HepG2 (cell line): ENCODE data around the gene PCDH12. TPM values are rescaled to one million over a fixed set of nuclear protein-coding genes. Genes with fewer than 3 reads are reported as not detected.

Source experiments
- ATAC-seq: fragments of 200-7000 bp; cut with Tn5 transposase; 3 replicates; pipeline ENCODE4 v1.9.1; 2020; ENCODE audit warnings: mild to moderate bottlenecking, moderate library complexity
- BruUV-seq: library from RNA; stranded (reverse); fragments of 400-500 nt; replicated peaks from 2 replicates; lab custom pipeline; 2021; lab: Mats Ljungman, UMichigan
- CTCF ChIA-PET: fragments of 300-600 bp; formaldehyde crosslinking; extraction: SDS; loops from one replicate; lab custom pipeline; 2021; ENCODE audit warnings: low total read pairs, inconsistent platforms, low intra/inter-chr PET ratio; lab: Yijun Ruan, JAX
- POLR2A ChIA-PET: fragments of 350-600 bp; sonication (Branson Sonifier 250); formaldehyde crosslinking; loops from one replicate; lab custom pipeline; 2020; ENCODE audit warnings: antibody characterized with exemption, inconsistent platforms; lab: Yijun Ruan, JAX
- DNase-seq: peaks from one replicate; pipeline ENCODE4 v3.0.0-alpha.2; 2015; ENCODE audit warnings: low spot score
- FAIRE-seq: peaks from 3 replicates; lab custom pipeline; 2011; peaks lifted over from hg19 to GRCh38; lab: Jason Lieb, UNC
- H2AFZ ChIP-seq: one replicate; pipeline ENCODE4 v1.6.1; 2011; ENCODE audit warnings: low read length, inconsistent platforms
- H3K27ac ChIP-seq: fragments of 300-600 bp; 3 replicates; pipeline ENCODE4 v1.8.0; 2011; ENCODE audit warnings: mixed run types, mild to moderate bottlenecking, mixed read lengths, low read length, inconsistent platforms; ENCODE audit not compliant: insufficient read depth; ENCODE audit errors: extremely low read length
- H3K27me3 ChIP-seq, 2 experiments: fragments of 200-600 bp in 1 of 2; 2 replicates in 1 of 2; 3 replicates in 1 of 2; pipeline versions ENCODE4 v1.6.0 to v1.8.0; 2011; ENCODE audit warnings: low read length in 2 of 2, mild to moderate bottlenecking in 2 of 2, moderate library complexity in 2 of 2, inconsistent platforms in 1 of 2; ENCODE audit not compliant: insufficient read depth in 2 of 2, control insufficient read depth in 1 of 2
- H3K36me3 ChIP-seq, 2 experiments: fragments of 200-600 bp in 1 of 2; replicated peaks in 1 of 2; 2 replicates in 1 of 2; 3 replicates in 1 of 2; pipeline versions ENCODE4 v1.5.1 to v1.8.0; 2011; ENCODE audit warnings: low read length in 2 of 2, inconsistent platforms in 1 of 2; ENCODE audit not compliant: insufficient read depth in 2 of 2, control insufficient read depth in 1 of 2
- H3K4me1 ChIP-seq: 2 replicates; pipeline ENCODE4 v1.5.1; 2012; ENCODE audit warnings: low read length, inconsistent platforms; ENCODE audit not compliant: insufficient read depth
- H3K4me2 ChIP-seq: 2 replicates; pipeline ENCODE4 v1.6.0; 2011; ENCODE audit warnings: low read depth, low read length, inconsistent platforms
- H3K4me3 ChIP-seq, 3 experiments: fragments of 200-600 bp in 1 of 3; sonication (generic), shearing (Covaris generic) in 1 of 3; replicated peaks in 1 of 3; 2 replicates each; pipeline ENCODE4 v1.5.1; 2011 to 2016; ENCODE audit warnings: low read length in 3 of 3, inconsistent platforms in 2 of 3, low read depth in 2 of 3, mild to moderate bottlenecking in 2 of 3, control low read depth in 1 of 3, mixed read lengths in 1 of 3; ENCODE audit not compliant: insufficient read depth in 1 of 3
- H3K79me2 ChIP-seq: one replicate; pipeline ENCODE4 v1.6.1; 2011; ENCODE audit warnings: low read length, inconsistent platforms; ENCODE audit not compliant: insufficient read depth
- H3K9ac ChIP-seq: 2 replicates; pipeline ENCODE4 v1.6.0; 2011; ENCODE audit warnings: mild to moderate bottlenecking, low read depth, low read length, inconsistent platforms; ENCODE audit not compliant: insufficient read depth
- H3K9me3 ChIP-seq: 2 replicates; pipeline ENCODE4 v1.5.1; 2012; ENCODE audit warnings: mild to moderate bottlenecking, low read length
- H4K20me1 ChIP-seq: 2 replicates; pipeline ENCODE4 v1.6.0; 2011; ENCODE audit warnings: inconsistent platforms, mild to moderate bottlenecking, low read length, moderate library complexity; ENCODE audit not compliant: insufficient read depth
- E2F2 ChIP-seq: sonication (generic); formaldehyde crosslinking; IDR thresholded peaks from 2 replicates; pipeline ENCODE4 v1.4.0; 2020; ENCODE audit warnings: missing genetic modification reagents, borderline replicate concordance
- SRSF1 ChIP-seq: fragments of 200-400 bp; formaldehyde crosslinking; optimal IDR thresholded peaks from 2 replicates; pipeline ENCODE3; 2017; ENCODE audit warnings: mild to moderate bottlenecking, low read depth, low read length, moderate library complexity
- TSC22D2 ChIP-seq: sonication (generic); formaldehyde crosslinking; IDR thresholded peaks from 2 replicates; pipeline ENCODE4 v1.5.1; 2020; ENCODE audit warnings: missing genetic modification reagents, mild to moderate bottlenecking, borderline replicate concordance
- ZFX ChIP-seq: sonication (generic); formaldehyde crosslinking; IDR thresholded peaks from 2 replicates; pipeline ENCODE4 v1.4.0; 2020; ENCODE audit warnings: mild to moderate bottlenecking, low read depth, missing genetic modification reagents, moderate library complexity
- ZNF142 ChIP-seq: sonication (generic); formaldehyde crosslinking; IDR thresholded peaks from 2 replicates; pipeline ENCODE4 v1.4.0; 2020; ENCODE audit warnings: missing genetic modification reagents
- ZNF800 ChIP-seq: sonication (generic); formaldehyde crosslinking; IDR thresholded peaks from 2 replicates; pipeline ENCODE4 v1.4.0; 2020; ENCODE audit warnings: missing genetic modification reagents
- ZSCAN9 ChIP-seq: IDR thresholded peaks from 2 replicates; pipeline ENCODE4 v1.6.1; 2016; ENCODE audit warnings: borderline replicate concordance
- WGBS: methylation state at CpG from one replicate; pipeline ENCODE4 v1.1.6; 2017; ENCODE audit warnings: low lambda C conversion rate; 5-methylcytosine and 5-hydroxymethylcytosine counted together
- in situ Hi-C: cut with HindIII; loops from 2 replicates; pipeline ENCODE4 v1.10.0; 2017; ENCODE audit warnings: low pct_unique_long_range_greater_than_20kb; ENCODE audit not compliant: extremely low pct_ligation_motif_present
- intact Hi-C: fragments of 100-400 bp; cut with micrococcal nuclease; formaldehyde crosslinking; loops from one replicate; pipeline ENCODE4 v1.10.0; 2022; ENCODE audit not compliant: unreplicated experiment
- polyA plus RNA-seq, 8 experiments: library from polyadenylated mRNA; depleted of rRNA in 3 of 8; stranded (reverse) in 7 of 8; unstranded in 1 of 8; fragments of >200 nt; fragmentation: Illumina TruSeq in 4 of 8; extraction: Trizol in 4 of 8; gene quantifications; 2 replicates each; pipeline versions ENCODE4 v1.2.1 to v1.2.3, GENCODE V29; 2011 to 2016; ENCODE audit warnings: low read depth in 4 of 8, missing spikeins in 1 of 8, mixed read lengths in 1 of 8; ENCODE audit not compliant: insufficient read depth in 1 of 8
- total RNA-seq, 5 experiments: library from RNA; depleted of rRNA; stranded (reverse); fragments of >200 nt; fragmentation: Illumina TruSeq; extraction: Trizol; gene quantifications; 2 replicates each; pipeline ENCODE4 v1.2.3, GENCODE V29; 2016; ENCODE audit warnings: low read depth in 1 of 5

The PCDH12 gene
- total and polyA plus RNA-seq, 2 of the 13 experiments (the other 11 are each of a cell fraction or from before 2014, with no cell fraction given), result not detected

DNA sequence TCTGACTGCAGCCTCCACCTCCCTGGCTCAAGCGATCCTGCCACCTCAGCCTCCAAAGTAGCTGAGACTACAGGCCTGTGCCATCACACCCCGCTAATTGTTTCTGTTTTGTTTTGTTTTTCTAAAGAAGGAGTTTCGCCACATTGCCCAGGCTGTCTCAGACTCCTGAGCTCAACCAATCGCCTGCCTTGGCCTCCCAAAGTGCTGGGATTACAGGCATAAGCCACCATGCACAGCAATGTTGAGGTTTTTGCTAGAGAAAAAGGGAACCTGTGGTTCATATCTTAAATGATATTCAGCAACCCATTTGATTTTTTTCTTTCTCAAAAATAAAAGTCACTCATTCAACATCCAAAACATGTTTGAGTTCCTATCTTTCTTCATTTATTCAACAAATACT is 54.7 kb downstream of the PCDH12 start:
- Histone ChIP-seq H3K9ac (no peak overlapping the region), H4K20me1 (no peaks in the 10 kb centered on the region), H3K27ac (no peak overlapping the region), H3K36me3 (no peaks in the 10 kb centered on the region), H3K9me3 (no peaks in the 10 kb centered on the region), H3K4me2 (no peak overlapping the region), H3K4me3 (no peak overlapping the region), H3K79me2 (no peaks in the 10 kb centered on the region), H2AFZ (no peak overlapping the region), H3K4me1 (no peaks in the 10 kb centered on the region), H3K27me3 (peaks cover 0 to 5% of the 10 kb centered on the region in 2 experiments; a peak in 1 of 5 replicates)
- TF ChIP-seq ZFX (CRISPR knock-in tag) (no peak), SRSF1 (no peak), E2F2 (no peak)
- BruUV-seq, result no TSS peak
- in situ Hi-C loops (no loop called here), intact Hi-C loops (no loop called here)
- ATAC-seq, result no peak
- CTCF ChIA-PET, result no interaction called here
- WGBS, result 9% methylated on average over 4 of the region's 4 CpGs
- DNase-seq, result no peak
- POLR2A ChIA-PET, result interaction anchor here (1.0 kb wide), 1 partner anchor 21 kb away, joined by 4 read pairs; the partner anchor contains the start of gene DELE1
- no peak for FAIRE-seq

DNA sequence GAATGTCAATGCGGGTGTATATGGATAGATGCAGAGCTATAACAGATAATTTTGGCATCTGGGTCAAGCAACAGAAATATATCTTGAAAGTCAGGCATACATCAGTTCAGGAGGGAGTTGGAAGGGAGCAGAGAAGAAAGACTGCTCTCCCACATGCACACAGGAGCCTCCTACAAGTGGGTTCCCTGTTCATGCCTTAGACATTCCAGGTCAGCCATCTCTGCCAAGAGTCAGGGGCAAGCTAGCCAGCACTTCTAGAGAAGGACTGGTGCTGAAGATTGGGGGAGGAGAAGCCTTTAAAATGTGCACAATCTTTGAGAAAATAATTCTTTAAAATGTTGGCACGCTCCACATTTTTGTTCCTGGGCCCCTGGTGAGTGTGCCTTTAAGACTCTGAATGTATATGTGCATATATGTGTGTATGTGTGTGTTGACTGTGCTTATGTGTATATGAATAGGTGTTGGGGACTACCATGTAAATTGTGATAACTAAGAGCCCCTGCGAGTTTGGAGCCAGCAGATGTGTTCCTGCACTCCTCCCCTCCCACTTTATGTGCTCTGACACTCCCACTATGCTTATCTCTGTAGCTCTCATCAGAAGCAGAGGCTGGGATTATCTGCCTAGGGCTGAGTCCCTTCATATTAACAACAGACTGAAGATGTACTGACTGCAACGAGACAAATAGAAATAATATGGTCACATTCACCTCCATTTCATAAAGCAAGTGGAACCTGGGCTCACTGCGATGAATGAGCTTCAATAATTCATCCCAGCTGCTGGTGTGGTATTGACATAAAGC is 55.8 kb downstream of the PCDH12 start:
- ATAC-seq, result no peak
- H3K27me3 ChIP-seq, result peaks cover 0 to 5% of the 10 kb centered on the region in 2 experiments; a peak in 1 of 5 replicates
- H3K36me3 ChIP-seq, result no peaks in the 10 kb centered on the region
- BruUV-seq, result no TSS peak
- no peak overlapping the region for H3K9ac ChIP-seq
- intact Hi-C loops, result no loop called here
- H3K79me2 ChIP-seq, result no peaks in the 10 kb centered on the region
- no peaks in the 10 kb centered on the region for H3K9me3 ChIP-seq
- no peak overlapping the region for H3K27ac ChIP-seq
- H3K4me3 ChIP-seq, result no peak overlapping the region
- 12% methylated on average over 5 of the region's 5 CpGs for WGBS
- POLR2A ChIA-PET, result interaction anchor here (1.0 kb wide), 1 partner anchor 22 kb away, joined by 4 read pairs; the partner anchor contains the start of gene DELE1
- H3K4me2 ChIP-seq, result no peak overlapping the region
- CTCF ChIA-PET, result no interaction called here
- no peaks in the 10 kb centered on the region for H3K4me1 ChIP-seq
- H2AFZ ChIP-seq, result no peak overlapping the region
- no peak for DNase-seq
- H4K20me1 ChIP-seq, result no peaks in the 10 kb centered on the region
- in situ Hi-C loops, result no loop called here
- no peak for FAIRE-seq
- no peak for TF ChIP-seq TSC22D2 (CRISPR knock-in tag)
- TF ChIP-seq ZSCAN9, result no peak
- no peak for TF ChIP-seq ZNF142 (CRISPR knock-in tag)
- no peak for TF ChIP-seq ZNF800 (CRISPR knock-in tag)
